ENCODE data around the gene CACNG5. TPM values are rescaled to one million over a fixed set of nuclear protein-coding genes. Genes with fewer than 3 reads are reported as not detected.

The CACNG5 gene
- total RNA-seq, 2 donors from 2014 or later, result 1.8 TPM; not detected in 1

DNA sequence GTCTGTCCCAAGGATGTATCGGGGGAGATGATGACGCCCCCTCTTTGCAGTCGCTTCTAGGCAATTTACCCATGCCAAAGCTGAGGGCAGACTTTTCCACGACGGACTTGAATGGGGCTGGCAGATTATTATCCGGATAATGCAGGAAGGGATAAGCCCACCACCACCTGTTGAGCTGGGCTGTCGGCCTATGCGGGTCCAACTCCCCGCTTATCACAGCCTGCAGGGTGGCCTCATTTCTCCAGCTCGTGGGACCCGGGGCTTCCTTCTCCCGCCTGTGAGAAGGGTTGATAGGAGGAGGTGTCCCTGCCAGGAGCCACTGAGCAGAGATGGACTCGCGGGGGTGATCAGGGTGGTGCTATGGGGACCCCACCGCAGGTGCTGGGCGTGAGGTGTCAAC lies 559 bp downstream of the CACNG5 start:
- Mint-ChIP-seq H3K27ac (no peak overlapping the region), H3K36me3 (ENCODE audit: low read depth) (no peaks in the 10 kb centered on the region), H3K9me3 (no peaks in the 10 kb centered on the region), H3K27me3 (ENCODE audit: insufficient read depth) (peaks cover 52% of the 10 kb centered on the region), H3K4me1 (peaks cover 3% of the 10 kb centered on the region), H3K4me3 (peak overlapping the region; percentile 37)
- H3K27ac ChIP-seq (ENCODE audit: low read depth, low read length), result no peak overlapping the region
- TF ChIP-seq, protein P1, sequence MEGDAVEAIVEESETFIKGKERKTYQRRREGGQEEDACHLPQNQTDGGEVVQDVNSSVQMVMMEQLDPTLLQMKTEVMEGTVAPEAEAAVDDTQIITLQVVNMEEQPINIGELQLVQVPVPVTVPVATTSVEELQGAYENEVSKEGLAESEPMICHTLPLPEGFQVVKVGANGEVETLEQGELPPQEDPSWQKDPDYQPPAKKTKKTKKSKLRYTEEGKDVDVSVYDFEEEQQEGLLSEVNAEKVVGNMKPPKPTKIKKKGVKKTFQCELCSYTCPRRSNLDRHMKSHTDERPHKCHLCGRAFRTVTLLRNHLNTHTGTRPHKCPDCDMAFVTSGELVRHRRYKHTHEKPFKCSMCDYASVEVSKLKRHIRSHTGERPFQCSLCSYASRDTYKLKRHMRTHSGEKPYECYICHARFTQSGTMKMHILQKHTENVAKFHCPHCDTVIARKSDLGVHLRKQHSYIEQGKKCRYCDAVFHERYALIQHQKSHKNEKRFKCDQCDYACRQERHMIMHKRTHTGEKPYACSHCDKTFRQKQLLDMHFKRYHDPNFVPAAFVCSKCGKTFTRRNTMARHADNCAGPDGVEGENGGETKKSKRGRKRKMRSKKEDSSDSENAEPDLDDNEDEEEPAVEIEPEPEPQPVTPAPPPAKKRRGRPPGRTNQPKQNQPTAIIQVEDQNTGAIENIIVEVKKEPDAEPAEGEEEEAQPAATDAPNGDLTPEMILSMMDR (conservative IDR thresholded peaks at IDR 0.05), result no peak
- H3K4me1 ChIP-seq (ENCODE audit: control insufficient read depth, insufficient read depth, low read length), result peaks cover 4% of the 10 kb centered on the region
- DNase-seq, result peak; percentile 65
- H3K4me3 ChIP-seq (ENCODE audit: low read length), result no peak overlapping the region
- H3K9me3 ChIP-seq (ENCODE audit: control insufficient read depth, low read length), result no peaks in the 10 kb centered on the region
- peaks cover 45% of the 10 kb centered on the region for H3K27me3 ChIP-seq (ENCODE audit: control insufficient read depth, insufficient read depth, low read length, poor library complexity, severe bottlenecking)
- no peaks in the 10 kb centered on the region for H3K36me3 ChIP-seq (ENCODE audit: control insufficient read depth, insufficient read depth, low read length)
- H3K9ac ChIP-seq (ENCODE audit: extremely low read depth, low read length, poor library complexity, severe bottlenecking), result no peak overlapping the region
- 67 to 73% methylated on average over 6 to 16 of the region's 16 CpGs for WGBS, 2 experiments (ENCODE audit: insufficient coverage in 1 of 2, insufficient read length in 1 of 2)

- Mint-ChIP-seq H3K4me3 (peak overlapping the region; percentile 37), H3K27me3 (ENCODE audit: insufficient read depth) (peaks cover 52% of the 10 kb centered on the region), H3K36me3 (ENCODE audit: low read depth) (no peaks in the 10 kb centered on the region), H3K27ac (no peak overlapping the region), H3K9me3 (no peaks in the 10 kb centered on the region), H3K4me1 (no peaks in the 10 kb centered on the region)
- Histone ChIP-seq H3K9ac (ENCODE audit: extremely low read depth, low read length, poor library complexity, severe bottlenecking) (no peak overlapping the region), H3K27me3 (ENCODE audit: control insufficient read depth, insufficient read depth, low read length, poor library complexity, severe bottlenecking) (peaks cover 45% of the 10 kb centered on the region), H3K36me3 (ENCODE audit: control insufficient read depth, insufficient read depth, low read length) (no peaks in the 10 kb centered on the region), H3K4me3 (ENCODE audit: low read length) (no peak overlapping the region), H3K4me1 (ENCODE audit: control insufficient read depth, insufficient read depth, low read length) (peaks cover 1% of the 10 kb centered on the region), H3K27ac (ENCODE audit: low read depth, low read length) (no peak overlapping the region), H3K9me3 (ENCODE audit: control insufficient read depth, low read length) (no peaks in the 10 kb centered on the region)
- peak; percentile 49 for DNase-seq
- TF ChIP-seq, protein P1 (conservative IDR thresholded peaks at IDR 0.05), result no peak
- 84 to 86% methylated on average over 5 to 11 of the region's 11 CpGs for WGBS, 2 experiments (ENCODE audit: insufficient coverage in 1 of 2, insufficient read length in 1 of 2)
These were observed 1.4 kb downstream of the CACNG5 start for GRCh38 chr17:66836063-66837005.

DNA sequence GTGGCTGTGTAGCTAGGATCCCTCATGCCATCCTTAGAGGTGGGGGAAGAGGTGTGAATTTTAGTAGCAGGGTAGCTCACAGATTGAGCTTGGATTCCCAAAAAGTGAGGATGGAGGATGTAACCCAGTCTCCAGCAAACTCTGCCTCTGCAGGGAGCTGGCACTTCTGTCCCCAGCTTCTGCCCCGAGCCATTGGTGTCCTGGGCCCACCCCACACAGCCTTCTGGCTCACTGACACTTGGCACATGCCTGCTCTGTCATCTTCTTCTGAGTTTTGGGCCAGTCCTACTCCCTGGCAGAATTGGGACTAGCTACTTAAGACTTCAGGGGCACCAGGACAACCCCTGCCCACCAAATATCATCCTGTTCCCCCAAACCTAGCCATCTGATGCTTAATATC lies 2.3 kb downstream of the CACNG5 start:
- Histone ChIP-seq H3K27ac (ENCODE audit: low read depth, low read length) (no peak overlapping the region), H3K9me3 (ENCODE audit: control insufficient read depth, low read length) (no peaks in the 10 kb centered on the region), H3K36me3 (ENCODE audit: control insufficient read depth, insufficient read depth, low read length) (no peaks in the 10 kb centered on the region), H3K4me3 (ENCODE audit: low read length) (no peak overlapping the region), H3K27me3 (ENCODE audit: control insufficient read depth, insufficient read depth, low read length, poor library complexity, severe bottlenecking) (peaks cover 41% of the 10 kb centered on the region), H3K9ac (ENCODE audit: extremely low read depth, low read length, poor library complexity, severe bottlenecking) (no peak overlapping the region), H3K4me1 (ENCODE audit: control insufficient read depth, insufficient read depth, low read length) (no peaks in the 10 kb centered on the region)
- Mint-ChIP-seq H3K36me3 (ENCODE audit: low read depth) (no peaks in the 10 kb centered on the region), H3K27ac (no peak overlapping the region), H3K27me3 (ENCODE audit: insufficient read depth) (peaks cover 48% of the 10 kb centered on the region), H3K4me1 (no peaks in the 10 kb centered on the region), H3K4me3 (no peak overlapping the region), H3K9me3 (no peaks in the 10 kb centered on the region)
- WGBS, 2 experiments (ENCODE audit: insufficient coverage in 1 of 2, insufficient read length in 1 of 2), result 89 to 100% methylated on average over 1 of the region's 1 CpG
- DNase-seq, result no peak
- TF ChIP-seq, protein P1 (conservative IDR thresholded peaks at IDR 0.05), result no peak
